ENCODE data around the gene ZNF282. TPM values are rescaled to one million over a fixed set of nuclear protein-coding genes. Genes with fewer than 3 reads are reported as not detected.

Gene ZNF282
- total RNA-seq, 2 donors from 2014 or later, result 10.7 to 12.1 TPM

GRCh38 chr7:149196151-149196704, 882 bp downstream of the ZNF282 start:
- H3K36me3 ChIP-seq, result peaks cover 30% of the 10 kb centered on the region
- H3K9me3 ChIP-seq, result no peaks in the 10 kb centered on the region
- peak overlapping the region; percentile 92 to 94 for H3K27ac ChIP-seq
- peaks cover 0 to 27% of the 10 kb centered on the region in 2 donors for H3K4me1 ChIP-seq
- H3K4me3 ChIP-seq, result peak overlapping the region; percentile 81 to 91
- DNase-seq (ENCODE audit: low spot score), result no peak
- no peaks in the 10 kb centered on the region for H3K27me3 ChIP-seq
- TF ChIP-seq CTCF (IDR thresholded peaks at IDR 0.05), result no peak

GRCh38 chr7:149196705-149197171, 1.4 kb downstream of the ZNF282 start:
- DNase-seq (ENCODE audit: low spot score), result no peak
- H3K27ac ChIP-seq, result peak overlapping the region; percentile 92 to 94
- H3K4me1 ChIP-seq, result peaks cover 0 to 27% of the 10 kb centered on the region in 2 donors
- no peaks in the 10 kb centered on the region for H3K27me3 ChIP-seq
- H3K9me3 ChIP-seq, result no peaks in the 10 kb centered on the region
- H3K36me3 ChIP-seq, result peaks cover 35% of the 10 kb centered on the region
- H3K4me3 ChIP-seq, result peak overlapping the region; percentile 81 to 91
- TF ChIP-seq CTCF (IDR thresholded peaks at IDR 0.05), result no peak

GRCh38 chr7:149197675-149198074, 2.3 kb downstream of the ZNF282 start:
- Histone ChIP-seq H3K36me3 (peaks cover 45% of the 10 kb centered on the region), H3K4me1 (peaks cover 0 to 27% of the 10 kb centered on the region in 2 donors), H3K27me3 (no peaks in the 10 kb centered on the region), H3K9me3 (no peaks in the 10 kb centered on the region), H3K4me3 (no peak overlapping the region), H3K27ac (no peak overlapping the region)
- TF ChIP-seq CTCF (IDR thresholded peaks at IDR 0.05), result no peak
- DNase-seq (ENCODE audit: low spot score), result no peak

GRCh38 chr7:149198161-149198816, 2.9 kb downstream of the ZNF282 start:
- peaks cover 0 to 27% of the 10 kb centered on the region in 2 donors for H3K4me1 ChIP-seq

GRCh38 chr7:149199234-149199995, 4.1 kb downstream of the ZNF282 start:
- no peaks in the 10 kb centered on the region for H3K27me3 ChIP-seq
- peaks cover 62% of the 10 kb centered on the region for H3K36me3 ChIP-seq
- no peak overlapping the region for H3K4me3 ChIP-seq
- no peak for TF ChIP-seq CTCF (IDR thresholded peaks at IDR 0.05)
- no peak overlapping the region for H3K27ac ChIP-seq
- DNase-seq (ENCODE audit: low spot score), result no peak
- no peaks in the 10 kb centered on the region for H3K9me3 ChIP-seq
- H3K4me1 ChIP-seq, result peaks cover 0 to 27% of the 10 kb centered on the region in 2 donors

More at GRCh38 chr7:149198161-149198816, 2.9 kb downstream of the ZNF282 start:
- TF ChIP-seq CTCF (IDR thresholded peaks at IDR 0.05), result no peak
- Histone ChIP-seq H3K4me3 (no peak overlapping the region), H3K27ac (no peak overlapping the region), H3K36me3 (peaks cover 51% of the 10 kb centered on the region), H3K9me3 (no peaks in the 10 kb centered on the region), H3K27me3 (no peaks in the 10 kb centered on the region)
- no peak for DNase-seq (ENCODE audit: low spot score)
